Astrocyte of the hippocampus (primary cell): ENCODE results near the gene CCDC9B.
A peak's percentile ranks its signal among the peaks of the same experiment; 100 is the strongest.

Experiments
- DNase-seq: peaks from one replicate; pipeline ENCODE4 v3.0.0; 2011; ENCODE audit warnings: low read depth, low spot score

The CCDC9B gene

DNA sequence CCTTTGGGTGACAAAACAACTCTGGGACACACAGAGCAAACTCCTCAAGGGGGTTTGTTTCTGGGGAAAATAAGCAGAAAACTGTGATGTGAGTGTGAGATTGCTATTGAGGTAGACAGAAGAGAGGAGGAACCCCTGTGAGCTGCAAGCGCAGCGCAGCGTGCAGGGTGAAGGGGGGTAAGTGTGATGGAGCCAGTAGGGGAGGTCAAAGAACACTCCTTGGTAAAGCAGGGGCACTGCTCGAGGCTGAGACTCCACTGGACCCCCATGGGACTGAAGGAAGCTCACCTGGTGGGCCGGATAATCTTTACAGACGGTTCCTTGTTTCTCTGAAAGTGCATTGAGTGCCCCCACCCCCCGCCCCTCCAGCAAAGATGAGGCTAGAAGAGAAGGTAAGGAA is 9.7 kb downstream of the CCDC9B start:
- no peak for DNase-seq

- peak; percentile 58 for DNase-seq
These were observed 10.3 kb downstream of the CCDC9B start for GRCh38 chr15:40330368-40330836.

DNA sequence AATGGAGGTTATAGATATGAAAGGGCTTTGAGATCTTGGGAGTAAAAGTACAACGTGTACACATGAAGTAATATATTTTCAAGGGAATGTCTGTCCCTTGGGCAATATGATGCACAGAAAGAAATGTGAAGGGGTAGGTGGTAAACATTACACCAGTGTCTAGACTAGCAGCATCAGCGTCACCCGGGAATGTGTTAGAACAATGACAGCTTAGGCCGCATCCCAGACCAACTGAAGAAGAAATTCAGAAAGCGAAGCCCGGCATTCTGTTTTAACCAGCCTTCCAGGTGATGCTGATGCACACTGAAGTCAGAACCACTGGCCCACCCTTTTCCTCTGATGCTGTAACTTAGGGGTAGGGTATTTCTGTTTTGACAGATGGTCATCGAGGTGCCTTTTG is 10.9 kb downstream of the CCDC9B start:
- DNase-seq, result no peak

GRCh38 chr15:40328751-40329150 is 12.0 kb downstream of the CCDC9B start:
- no peak for DNase-seq

DNA sequence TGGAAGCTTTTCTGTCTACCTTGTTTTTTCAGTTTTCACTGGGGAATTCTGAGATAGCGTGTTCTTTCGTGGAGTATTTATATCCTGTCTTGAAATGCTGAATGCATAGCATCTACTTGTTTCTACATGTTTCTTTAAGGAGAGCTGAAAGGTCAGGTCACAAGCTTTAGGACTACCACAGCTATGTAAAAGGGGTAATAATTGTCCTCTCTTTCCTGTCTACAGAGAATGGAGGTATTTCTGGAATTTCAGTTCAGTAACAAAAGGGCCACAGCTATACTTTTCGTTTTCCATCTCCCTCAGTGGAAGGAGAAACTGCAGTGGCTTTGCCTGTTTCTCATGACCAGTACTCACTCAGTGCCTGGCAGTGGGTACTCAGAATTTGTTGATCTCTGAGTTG is 12.6 kb downstream of the CCDC9B start:
- DNase-seq, result peak; percentile 64

DNA sequence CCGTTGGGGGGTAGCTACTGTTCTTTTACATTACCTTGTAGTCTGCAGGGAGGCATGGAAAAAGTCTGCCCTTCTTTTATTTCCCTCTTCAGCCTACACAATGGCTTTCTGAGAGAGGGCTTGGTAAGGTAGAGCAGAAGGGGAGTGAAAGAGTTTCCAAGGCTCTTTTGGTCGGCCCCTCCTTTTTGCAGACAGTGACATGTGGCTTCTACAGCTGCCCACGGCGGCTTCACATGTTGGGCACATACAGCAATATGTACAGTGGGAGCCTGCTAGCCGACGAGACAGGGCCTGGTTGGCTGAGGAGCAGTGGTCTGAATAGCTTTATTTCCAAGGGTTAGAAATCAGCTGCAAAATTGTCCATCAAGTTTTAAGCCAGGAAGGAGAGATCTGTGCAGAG is 13.3 kb downstream of the CCDC9B start:
- no peak for DNase-seq

- no peak for DNase-seq
These were observed 15.0 kb downstream of the CCDC9B start for GRCh38 chr15:40325700-40326099.

- no peak for DNase-seq
These were observed 15.6 kb downstream of the CCDC9B start for GRCh38 chr15:40325188-40325587.

- DNase-seq, result peak; percentile 56
These were observed 16.5 kb downstream of the CCDC9B start for GRCh38 chr15:40323953-40324937.

DNA sequence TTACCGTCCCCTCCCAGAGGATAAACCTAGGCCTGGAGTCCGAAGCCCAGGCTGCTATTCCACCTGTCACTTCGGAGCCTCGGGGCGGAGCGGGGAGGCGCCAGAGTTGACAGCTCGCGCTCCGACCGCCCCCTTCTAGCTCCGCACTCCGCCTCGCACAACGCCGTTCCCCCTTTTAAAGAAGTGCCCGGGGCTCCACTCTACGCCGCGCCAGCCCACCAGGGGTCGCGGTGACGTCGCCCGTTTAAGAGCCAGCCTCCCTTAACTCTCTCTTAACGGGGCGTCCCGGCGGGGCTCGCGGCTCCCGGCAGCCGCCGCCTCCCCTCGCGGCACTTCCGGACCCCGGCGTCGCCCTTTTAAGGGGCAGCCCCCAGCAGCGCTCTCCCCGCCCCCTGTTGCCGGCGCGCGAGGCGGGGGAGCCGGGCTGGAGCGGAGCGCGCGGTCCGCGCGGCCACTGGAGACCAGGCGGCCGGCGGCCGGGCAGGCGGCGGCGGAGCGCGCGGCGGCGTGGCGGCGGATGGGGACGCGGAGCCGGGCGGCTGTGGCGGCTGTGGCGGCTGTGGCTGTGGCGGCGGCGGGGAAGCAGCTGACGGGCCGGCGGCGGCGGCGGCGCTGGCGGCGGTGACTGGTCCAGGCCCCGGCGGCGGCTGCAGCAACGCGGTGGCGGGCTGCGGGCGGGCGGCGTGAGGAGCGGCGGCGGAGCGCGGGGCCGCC is 17.3 kb downstream of the CCDC9B start, which contains the start of gene INAFM2:
INAFM2 (plus strand) TSS at position 454 of the 714 bp plus-strand sequence. CDS start 364 bp downstream, outside the sequence.
- DNase-seq, result peak; percentile 99

DNA sequence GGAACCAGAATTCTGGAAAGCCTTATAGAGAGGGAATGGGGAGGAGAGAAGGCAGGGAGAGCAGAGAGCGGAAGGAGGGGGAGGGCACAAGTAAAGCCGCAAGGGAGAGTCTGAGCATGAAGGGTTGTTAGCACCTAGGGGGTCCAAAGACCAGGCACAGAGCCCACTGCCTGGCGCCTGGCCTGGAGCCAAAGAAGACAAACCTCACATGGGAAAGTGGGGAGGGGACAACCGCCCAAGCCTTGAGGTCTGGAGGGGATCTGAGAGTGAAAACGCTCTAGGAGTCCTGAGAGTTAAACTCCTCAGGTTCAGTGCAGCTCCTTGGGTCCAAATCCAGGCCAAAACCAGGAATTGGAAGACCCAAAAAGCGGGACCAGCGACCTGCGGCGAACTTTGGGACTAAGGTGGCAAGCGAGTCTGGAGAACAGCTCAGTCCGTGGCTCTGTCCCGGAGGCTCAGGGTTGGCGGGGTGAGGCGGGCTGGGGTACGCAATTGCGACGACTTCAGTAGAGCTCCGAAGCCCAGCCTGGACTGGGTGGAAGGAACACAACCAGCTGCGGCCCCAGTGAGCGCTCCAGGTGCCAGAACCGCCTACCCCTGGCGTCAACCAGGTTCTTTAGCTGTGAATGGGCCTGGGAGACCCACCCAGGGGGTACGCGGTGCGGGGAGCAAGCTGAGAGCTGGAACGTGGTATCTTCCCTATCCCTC is 18.1 kb downstream of the CCDC9B start:
- peak; percentile 77 for DNase-seq

GRCh38 chr15:40320931-40321371 is 19.8 kb downstream of the CCDC9B start:
- DNase-seq, result peak; percentile 76

DNA sequence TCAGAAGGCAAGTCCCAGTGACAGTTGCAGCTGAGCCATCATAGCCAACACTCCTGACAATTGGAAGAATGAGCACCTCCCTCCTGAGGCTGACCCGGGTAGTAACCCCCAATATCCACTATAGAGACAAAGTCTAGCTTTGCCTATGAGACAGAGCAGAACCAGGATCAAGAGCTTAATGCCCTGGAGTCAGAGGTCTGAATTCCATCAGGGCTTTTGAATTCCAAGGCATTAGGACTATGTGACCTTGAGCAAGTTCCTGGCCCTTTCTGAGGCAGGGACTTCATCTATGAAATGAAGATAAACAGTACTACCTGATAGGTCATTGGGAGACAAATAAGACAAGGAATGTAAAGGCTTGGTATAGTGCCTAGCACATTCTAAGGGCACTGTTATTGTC is 20.3 kb downstream of the CCDC9B start:
- DNase-seq, result no peak

GRCh38 chr15:40317580-40317979 is 23.2 kb downstream of the CCDC9B start:
- DNase-seq, result no peak

GRCh38 chr15:40316931-40317330 is 23.8 kb downstream of the CCDC9B start:
- DNase-seq, result no peak

- no peak for DNase-seq
These were observed 25.9 kb downstream of the CCDC9B start for GRCh38 chr15:40314723-40315276.

GRCh38 chr15:40313531-40314398 is 27.0 kb downstream of the CCDC9B start:
- peak; percentile 75 for DNase-seq

GRCh38 chr15:40312370-40313158 is 28.2 kb downstream of the CCDC9B start:
- no peak for DNase-seq

GRCh38 chr15:40310993-40311392 is 29.7 kb downstream of the CCDC9B start:
- DNase-seq, result no peak
